GM23338 (cell line): ENCODE results near the gene MEIS3.

Experiments
- CREB1 ChIP-seq: fragments of 250-450 bp; sonication (Bioruptor Pico); IDR thresholded peaks from 2 replicates; pipeline ENCODE4 v1.5.0; 2020; ENCODE audit warnings: low read depth, mild to moderate bottlenecking, moderate library complexity
- EZH2 ChIP-seq: fragments of 200-600 bp; sonication (generic); IDR thresholded peaks from one replicate; pipeline ENCODE4 v1.8.0; 2017; ENCODE audit warnings: antibody characterized with exemption, mild to moderate bottlenecking, low read depth; ENCODE audit not compliant: unreplicated experiment
- EZH2phosphoT487 ChIP-seq: fragments of 200-600 bp; sonication (generic); IDR thresholded peaks from one replicate; pipeline ENCODE4 v1.8.1; 2018; ENCODE audit warnings: antibody characterized with exemption; ENCODE audit not compliant: unreplicated experiment
- JUNB ChIP-seq: IDR thresholded peaks from one replicate; pipeline ENCODE4 v1.6.1; 2016; ENCODE audit warnings: antibody characterized with exemption; ENCODE audit not compliant: unreplicated experiment
- NANOG ChIP-seq: IDR thresholded peaks from 2 replicates; pipeline ENCODE4 v1.6.1; 2016; ENCODE audit warnings: antibody characterized with exemption, borderline replicate concordance
- POLR2AphosphoS5 ChIP-seq: IDR thresholded peaks from 2 replicates; pipeline ENCODE4 v1.6.1; 2016; ENCODE audit warnings: antibody characterized with exemption, low read depth
- TF ChIP-seq, protein P1 (sequence below), 2 experiments: fragments of 200-600 bp in 1 of 2; sonication (generic) in 1 of 2; conservative IDR thresholded peaks; 2 replicates each; pipeline versions ENCODE4 v1.5.1 to v1.6.1; 2016 to 2017; ENCODE audit warnings: antibody characterized with exemption in 2 of 2, low read depth in 2 of 2, mild to moderate bottlenecking in 2 of 2, moderate library complexity in 1 of 2

- TF ChIP-seq CREB1 (CRISPR knock-in tag) = no peak
- no peak for TF ChIP-seq EZH2
- no peak for TF ChIP-seq POLR2AphosphoS5
- TF ChIP-seq, protein P1, sequence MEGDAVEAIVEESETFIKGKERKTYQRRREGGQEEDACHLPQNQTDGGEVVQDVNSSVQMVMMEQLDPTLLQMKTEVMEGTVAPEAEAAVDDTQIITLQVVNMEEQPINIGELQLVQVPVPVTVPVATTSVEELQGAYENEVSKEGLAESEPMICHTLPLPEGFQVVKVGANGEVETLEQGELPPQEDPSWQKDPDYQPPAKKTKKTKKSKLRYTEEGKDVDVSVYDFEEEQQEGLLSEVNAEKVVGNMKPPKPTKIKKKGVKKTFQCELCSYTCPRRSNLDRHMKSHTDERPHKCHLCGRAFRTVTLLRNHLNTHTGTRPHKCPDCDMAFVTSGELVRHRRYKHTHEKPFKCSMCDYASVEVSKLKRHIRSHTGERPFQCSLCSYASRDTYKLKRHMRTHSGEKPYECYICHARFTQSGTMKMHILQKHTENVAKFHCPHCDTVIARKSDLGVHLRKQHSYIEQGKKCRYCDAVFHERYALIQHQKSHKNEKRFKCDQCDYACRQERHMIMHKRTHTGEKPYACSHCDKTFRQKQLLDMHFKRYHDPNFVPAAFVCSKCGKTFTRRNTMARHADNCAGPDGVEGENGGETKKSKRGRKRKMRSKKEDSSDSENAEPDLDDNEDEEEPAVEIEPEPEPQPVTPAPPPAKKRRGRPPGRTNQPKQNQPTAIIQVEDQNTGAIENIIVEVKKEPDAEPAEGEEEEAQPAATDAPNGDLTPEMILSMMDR (conservative IDR thresholded peaks at IDR 0.05; ENCODE audit: low read depth in 2 of 2) = no peak
- no peak for TF ChIP-seq JUNB
- no peak for TF ChIP-seq EZH2phosphoT487
- no peak for TF ChIP-seq NANOG
Measured at GRCh38 chr19:47404334-47405196, 14.8 kb downstream of the MEIS3 start.
